GM12801 (cell line): ENCODE data around the gene FOXJ2.

Experiments used
- TF ChIP-seq, protein P1 (sequence below): IDR thresholded peaks from one replicate; pipeline ENCODE4 v1.5.1; 2011; ENCODE audit warnings: control low read depth; ENCODE audit not compliant: insufficient read length; ENCODE audit errors: extremely low read depth

FOXJ2 gene

GRCh38 chr12:8037046-8037663 lies 4.6 kb downstream of the FOXJ2 start:
- TF ChIP-seq, protein P1, sequence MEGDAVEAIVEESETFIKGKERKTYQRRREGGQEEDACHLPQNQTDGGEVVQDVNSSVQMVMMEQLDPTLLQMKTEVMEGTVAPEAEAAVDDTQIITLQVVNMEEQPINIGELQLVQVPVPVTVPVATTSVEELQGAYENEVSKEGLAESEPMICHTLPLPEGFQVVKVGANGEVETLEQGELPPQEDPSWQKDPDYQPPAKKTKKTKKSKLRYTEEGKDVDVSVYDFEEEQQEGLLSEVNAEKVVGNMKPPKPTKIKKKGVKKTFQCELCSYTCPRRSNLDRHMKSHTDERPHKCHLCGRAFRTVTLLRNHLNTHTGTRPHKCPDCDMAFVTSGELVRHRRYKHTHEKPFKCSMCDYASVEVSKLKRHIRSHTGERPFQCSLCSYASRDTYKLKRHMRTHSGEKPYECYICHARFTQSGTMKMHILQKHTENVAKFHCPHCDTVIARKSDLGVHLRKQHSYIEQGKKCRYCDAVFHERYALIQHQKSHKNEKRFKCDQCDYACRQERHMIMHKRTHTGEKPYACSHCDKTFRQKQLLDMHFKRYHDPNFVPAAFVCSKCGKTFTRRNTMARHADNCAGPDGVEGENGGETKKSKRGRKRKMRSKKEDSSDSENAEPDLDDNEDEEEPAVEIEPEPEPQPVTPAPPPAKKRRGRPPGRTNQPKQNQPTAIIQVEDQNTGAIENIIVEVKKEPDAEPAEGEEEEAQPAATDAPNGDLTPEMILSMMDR, result no peak

- TF ChIP-seq, protein P1, result no peak
Observed at GRCh38 chr12:8037947-8038346, 5.4 kb downstream of the FOXJ2 start.

GRCh38 chr12:8038659-8039114 lies 6.2 kb downstream of the FOXJ2 start:
- TF ChIP-seq, protein P1, result no peak

GRCh38 chr12:8040791-8041190 lies 8.3 kb downstream of the FOXJ2 start:
- TF ChIP-seq, protein P1, result no peak

DNA sequence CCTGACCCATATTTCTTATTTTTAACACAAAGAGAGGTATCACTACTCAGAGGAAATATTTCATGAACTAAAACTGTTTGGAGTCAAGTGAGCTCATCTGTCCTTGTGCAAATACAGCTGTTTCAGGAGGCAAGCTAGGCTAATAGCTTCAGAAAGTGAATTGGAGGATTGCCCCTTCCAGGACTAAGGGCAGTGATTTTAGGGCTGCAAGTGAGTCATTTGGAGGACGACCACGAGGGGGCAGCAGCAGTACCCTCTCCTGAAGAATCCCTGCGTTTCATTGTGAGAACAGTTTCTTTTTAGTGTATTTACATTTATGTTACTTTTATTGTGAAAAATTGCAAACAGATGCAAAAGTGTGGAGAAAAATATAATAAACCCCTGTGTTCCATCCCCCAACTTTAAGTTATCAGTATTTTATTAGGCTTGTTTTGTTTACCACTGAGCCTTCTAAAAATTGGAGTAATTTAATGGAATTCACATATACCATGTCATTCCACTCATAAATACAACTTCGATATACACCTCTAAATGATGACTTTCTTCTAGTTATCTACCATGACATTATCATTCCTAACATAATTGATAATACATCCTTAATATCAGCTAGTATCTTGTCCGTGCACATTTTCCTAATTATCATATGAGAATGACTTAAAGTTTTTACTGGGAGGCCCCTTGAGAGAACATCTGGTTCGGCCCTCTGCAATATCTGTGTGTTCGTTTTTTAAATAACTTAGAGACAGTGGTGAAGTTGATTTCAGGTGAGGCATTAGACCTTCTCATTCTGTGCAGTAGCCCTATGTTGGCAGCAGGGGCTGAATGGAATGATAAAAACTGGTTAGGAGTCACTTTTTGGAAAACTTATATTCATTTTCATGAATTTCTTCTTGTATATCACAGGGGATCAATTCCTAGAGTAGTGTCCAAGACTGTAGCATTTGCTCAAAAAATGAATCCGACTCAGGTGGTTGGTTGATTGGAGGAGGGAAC lies 13.7 kb downstream of the FOXJ2 start:
- TF ChIP-seq, protein P1, result peak; percentile 12

GRCh38 chr12:8047842-8048241 lies 15.3 kb downstream of the FOXJ2 start:
- TF ChIP-seq, protein P1, result no peak

DNA sequence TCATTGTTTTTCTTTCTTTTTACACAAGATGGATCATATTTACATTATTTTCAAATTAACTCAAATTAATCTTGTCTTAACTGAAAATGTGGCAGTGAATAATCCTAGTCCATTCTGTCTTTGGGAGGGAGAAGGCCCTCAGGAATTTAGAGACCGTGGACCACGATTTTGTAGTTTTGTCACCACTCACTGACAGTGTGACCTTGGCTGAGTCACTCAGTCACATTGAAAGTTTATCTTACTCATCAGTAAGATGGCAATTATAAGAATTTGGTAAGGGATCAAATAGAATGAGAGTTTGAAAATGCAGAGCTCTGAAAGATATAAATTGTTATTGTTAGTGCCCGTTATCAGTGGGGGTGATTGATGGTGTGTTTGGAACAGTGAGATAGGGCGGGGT lies 16.4 kb downstream of the FOXJ2 start:
- TF ChIP-seq, protein P1, result no peak
